ENCODE measurements around the gene CES3.
"Not testable (repeated sequence)": the region's sequence is repeated elsewhere in the genome, so short reads cannot be mapped to it uniquely, and the experiment has no call there.

CES3 gene

GRCh38 chr16:66973716-66974115 lies 12.7 kb downstream of the CES3 start:
- no peak for DNase-seq

GRCh38 chr16:66974156-66974931 lies 13.3 kb downstream of the CES3 start:
- not testable (repeated sequence) for DNase-seq

- DNase-seq: not testable (repeated sequence)
These were observed 13.8 kb downstream of the CES3 start for GRCh38 chr16:66974932-66975246.

GRCh38 chr16:66975302-66975893 lies 14.3 kb downstream of the CES3 start:
- DNase-seq: no peak

- DNase-seq: no peak
These were observed 15.7 kb downstream of the CES3 start for GRCh38 chr16:66976746-66977145.

- DNase-seq: peak; percentile 44
These were observed 16.5 kb downstream of the CES3 start for GRCh38 chr16:66977341-66978113.

GRCh38 chr16:66979011-66979717 lies 18.1 kb downstream of the CES3 start:
- no peak for DNase-seq

- DNase-seq: no peak
These were observed 22.0 kb downstream of the CES3 start for GRCh38 chr16:66983033-66983432.

GRCh38 chr16:66984892-66985311 lies 23.8 kb downstream of the CES3 start:
- no peak for DNase-seq

- no peak for DNase-seq
These were observed 25.5 kb downstream of the CES3 start for GRCh38 chr16:66986559-66986958.

GRCh38 chr16:66988197-66988788 lies 27.2 kb downstream of the CES3 start, which contains the start of gene CES4A:
Gene CES4A, plus strand, starts transcription at chr16:66988589. Its CDS starts 184 bp downstream, at chr16:66988773.
- no peak for DNase-seq

GRCh38 chr16:66991545-66992077 lies 30.5 kb downstream of the CES3 start:
- no peak for DNase-seq

- DNase-seq: not testable (repeated sequence)
These were observed 32.5 kb downstream of the CES3 start for GRCh38 chr16:66993558-66993957.

GRCh38 chr16:66996324-66996982 lies 35.4 kb downstream of the CES3 start:
- DNase-seq: no peak

GRCh38 chr16:66996983-66997358 lies 35.9 kb downstream of the CES3 start:
- no peak for DNase-seq

- peak; percentile 58 for DNase-seq
These were observed 39.6 kb downstream of the CES3 start for GRCh38 chr16:67000384-67001351.

- no peak for DNase-seq
These were observed 40.7 kb downstream of the CES3 start for GRCh38 chr16:67001726-67002125.

GRCh38 chr16:67006930-67007658 lies 46.0 kb downstream of the CES3 start:
- DNase-seq: no peak

- DNase-seq: no peak
These were observed 48.1 kb downstream of the CES3 start for GRCh38 chr16:67009158-67009557.

GRCh38 chr16:67011274-67011673 lies 50.2 kb downstream of the CES3 start:
- DNase-seq: no peak

Measured in NCI-H1105 treated with DMSO at 0.1 percent for 48 hours (cell line).